GM12891 (cell line): ENCODE data around the gene MSLN.

Experiments used
- POLR2AphosphoS5 ChIP-seq: IDR thresholded peaks from 2 replicates; pipeline ENCODE4 v1.6.1; 2011; ENCODE audit warnings: low read depth, low read length, control low read depth
- SPI1 ChIP-seq: IDR thresholded peaks from 2 replicates; pipeline ENCODE4 v1.6.1; 2011; ENCODE audit warnings: low read depth, low read length, control low read depth
- TAF1 ChIP-seq: IDR thresholded peaks from 2 replicates; pipeline ENCODE4 v1.6.1; 2011; ENCODE audit warnings: low read depth, low read length, control low read depth

GRCh38 chr16:770411-770810 lies 9.9 kb downstream of the MSLN start:
- TF ChIP-seq TAF1 (no peak), POLR2AphosphoS5 (no peak), SPI1 (no peak)
